ENCODE measurements around the gene AGPAT2. TPM values are rescaled to one million over a fixed set of nuclear protein-coding genes. Genes with fewer than 3 reads are reported as not detected.

The AGPAT2 gene
- total and polyA plus RNA-seq, 2 experiments from 2014 or later = 31.8 to 44.7 TPM

DNA sequence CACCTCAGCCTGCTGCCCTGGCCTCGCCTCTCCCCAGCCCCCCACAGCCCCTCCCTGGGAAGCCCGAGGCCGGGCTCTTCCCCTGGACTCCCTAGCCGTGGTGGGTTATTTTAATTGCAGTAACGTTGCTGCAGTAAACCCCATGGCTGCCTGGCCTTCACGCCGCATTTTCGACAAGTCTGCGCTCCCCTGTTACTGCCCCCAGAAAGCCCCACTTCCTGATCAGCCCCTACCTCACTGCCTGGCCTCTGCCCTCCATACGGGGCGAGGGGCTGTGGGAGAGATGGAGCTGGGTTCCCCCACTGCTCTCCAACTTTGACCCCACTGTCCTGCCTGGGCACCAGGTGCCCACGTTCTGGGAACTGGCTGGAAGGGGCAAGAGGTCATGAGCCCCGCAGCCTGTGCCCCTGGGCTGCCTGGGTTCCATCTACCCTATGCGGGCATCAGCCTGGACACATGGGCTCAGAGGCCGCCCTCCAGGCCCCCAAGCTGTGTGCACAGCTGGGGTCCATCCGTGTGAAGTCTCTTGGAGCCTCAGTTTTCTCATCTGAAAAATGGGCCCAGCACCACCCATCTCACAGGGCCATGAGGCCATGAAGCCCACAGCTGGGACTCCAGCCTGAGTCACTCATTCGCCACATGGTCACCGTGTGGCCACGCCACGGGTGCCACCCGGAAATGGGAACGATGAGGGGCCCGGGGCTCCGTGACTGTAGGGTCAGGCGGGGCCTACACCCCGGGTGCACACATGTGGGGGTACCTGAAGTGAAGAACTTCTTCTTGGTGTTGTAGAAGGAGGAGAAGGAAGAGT is 13.1 kb downstream of the AGPAT2 start:
- H3K4me2 ChIP-seq = no peak overlapping the region
- Mint-ChIP-seq H3K4me3 (no peak overlapping the region), H3K36me3 (ENCODE audit: low read depth) (no peaks in the 10 kb centered on the region), H3K9me3 (no peaks in the 10 kb centered on the region), H3K4me1 (peaks cover 3% of the 10 kb centered on the region; the same call in 1 of the 3 replicates), H3K27ac (no peak overlapping the region), H3K27me3 (ENCODE audit: insufficient read depth, low read depth, poor library complexity) (peaks cover 7% of the 10 kb centered on the region)
- no peak overlapping the region for H3K4me3 ChIP-seq
- no peaks in the 10 kb centered on the region for H3K4me1 ChIP-seq (ENCODE audit: insufficient read depth)
- no peaks in the 10 kb centered on the region for H3K27me3 ChIP-seq (ENCODE audit: insufficient read depth)
- H4K20me1 ChIP-seq (replicated peaks; ENCODE audit: insufficient read depth) = no peaks in the 10 kb centered on the region
- no peaks in the 10 kb centered on the region for H3K36me3 ChIP-seq (ENCODE audit: insufficient read depth)
- no peak for ATAC-seq
- no peaks in the 10 kb centered on the region for H3K79me2 ChIP-seq (replicated peaks; ENCODE audit: insufficient read depth)
- no peak for DNase-seq (ENCODE audit: low spot score)
- H2AFZ ChIP-seq = no peak overlapping the region
- H3F3A ChIP-seq (replicated peaks; ENCODE audit: low read depth) = no peaks in the 10 kb centered on the region
- H3K9me2 ChIP-seq (ENCODE audit: insufficient read depth) = no peaks in the 10 kb centered on the region
- TF ChIP-seq, protein P1, sequence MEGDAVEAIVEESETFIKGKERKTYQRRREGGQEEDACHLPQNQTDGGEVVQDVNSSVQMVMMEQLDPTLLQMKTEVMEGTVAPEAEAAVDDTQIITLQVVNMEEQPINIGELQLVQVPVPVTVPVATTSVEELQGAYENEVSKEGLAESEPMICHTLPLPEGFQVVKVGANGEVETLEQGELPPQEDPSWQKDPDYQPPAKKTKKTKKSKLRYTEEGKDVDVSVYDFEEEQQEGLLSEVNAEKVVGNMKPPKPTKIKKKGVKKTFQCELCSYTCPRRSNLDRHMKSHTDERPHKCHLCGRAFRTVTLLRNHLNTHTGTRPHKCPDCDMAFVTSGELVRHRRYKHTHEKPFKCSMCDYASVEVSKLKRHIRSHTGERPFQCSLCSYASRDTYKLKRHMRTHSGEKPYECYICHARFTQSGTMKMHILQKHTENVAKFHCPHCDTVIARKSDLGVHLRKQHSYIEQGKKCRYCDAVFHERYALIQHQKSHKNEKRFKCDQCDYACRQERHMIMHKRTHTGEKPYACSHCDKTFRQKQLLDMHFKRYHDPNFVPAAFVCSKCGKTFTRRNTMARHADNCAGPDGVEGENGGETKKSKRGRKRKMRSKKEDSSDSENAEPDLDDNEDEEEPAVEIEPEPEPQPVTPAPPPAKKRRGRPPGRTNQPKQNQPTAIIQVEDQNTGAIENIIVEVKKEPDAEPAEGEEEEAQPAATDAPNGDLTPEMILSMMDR (conservative IDR thresholded peaks at IDR 0.05; ENCODE audit: low read depth in 2 of 2) = no peak
- TF ChIP-seq CREB1 (CRISPR knock-in tag; IDR thresholded peaks at IDR 0.05; ENCODE audit: low read depth) = no peak
- H3K27ac ChIP-seq (ENCODE audit: low read depth) = no peak overlapping the region

DNA sequence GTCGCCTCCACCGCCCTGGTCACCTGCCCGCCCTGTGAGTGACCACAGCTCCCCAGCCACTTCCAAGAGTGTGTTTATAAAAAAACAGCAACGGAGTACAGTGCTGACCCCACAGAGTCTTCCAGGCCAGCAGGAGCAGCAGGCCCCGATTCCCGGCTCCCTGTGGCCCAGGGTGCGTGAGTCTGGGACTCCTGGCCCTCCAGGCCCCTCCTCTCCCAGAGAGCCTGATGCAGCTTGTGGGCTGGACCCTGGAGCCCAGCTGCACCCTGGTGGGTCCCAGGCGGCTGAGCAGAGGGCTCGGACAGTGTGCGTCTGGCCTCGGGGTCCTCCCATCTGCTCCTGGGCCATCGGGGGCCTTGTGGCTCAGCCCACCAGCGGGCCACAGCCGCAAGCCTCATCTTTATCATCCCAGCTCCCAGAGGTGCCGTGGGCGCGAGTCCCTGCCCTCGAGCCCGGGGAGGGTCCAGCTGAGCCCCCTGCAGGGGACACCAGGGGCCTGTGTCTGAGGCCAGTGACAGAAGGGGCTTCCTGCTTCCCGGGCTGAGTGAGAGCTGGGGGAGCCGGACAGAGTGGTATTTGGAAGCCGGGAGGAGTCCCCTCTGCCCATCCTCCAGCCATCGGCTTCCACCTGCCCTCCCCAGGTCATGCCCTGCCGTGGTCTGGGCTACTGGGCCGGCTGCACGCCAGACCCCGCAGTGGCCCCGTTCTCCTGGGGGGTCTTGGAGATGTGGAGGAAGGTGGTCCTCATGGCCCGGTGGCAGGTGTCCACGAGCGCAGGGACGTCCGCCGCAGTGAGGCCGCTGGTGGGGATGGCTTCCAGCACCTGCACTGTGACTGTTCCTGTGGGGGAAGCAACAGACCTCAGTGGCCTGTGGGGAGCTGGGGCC is 13.9 kb downstream of the AGPAT2 start:
- TF ChIP-seq STAT1 (IDR thresholded peaks at IDR 0.05; ENCODE audit: unreplicated experiment) = no peak
- no peak for TF ChIP-seq ZNF331 (CRISPR knock-in tag; IDR thresholded peaks at IDR 0.05; ENCODE audit: low read depth)
- TF ChIP-seq, protein P2, sequence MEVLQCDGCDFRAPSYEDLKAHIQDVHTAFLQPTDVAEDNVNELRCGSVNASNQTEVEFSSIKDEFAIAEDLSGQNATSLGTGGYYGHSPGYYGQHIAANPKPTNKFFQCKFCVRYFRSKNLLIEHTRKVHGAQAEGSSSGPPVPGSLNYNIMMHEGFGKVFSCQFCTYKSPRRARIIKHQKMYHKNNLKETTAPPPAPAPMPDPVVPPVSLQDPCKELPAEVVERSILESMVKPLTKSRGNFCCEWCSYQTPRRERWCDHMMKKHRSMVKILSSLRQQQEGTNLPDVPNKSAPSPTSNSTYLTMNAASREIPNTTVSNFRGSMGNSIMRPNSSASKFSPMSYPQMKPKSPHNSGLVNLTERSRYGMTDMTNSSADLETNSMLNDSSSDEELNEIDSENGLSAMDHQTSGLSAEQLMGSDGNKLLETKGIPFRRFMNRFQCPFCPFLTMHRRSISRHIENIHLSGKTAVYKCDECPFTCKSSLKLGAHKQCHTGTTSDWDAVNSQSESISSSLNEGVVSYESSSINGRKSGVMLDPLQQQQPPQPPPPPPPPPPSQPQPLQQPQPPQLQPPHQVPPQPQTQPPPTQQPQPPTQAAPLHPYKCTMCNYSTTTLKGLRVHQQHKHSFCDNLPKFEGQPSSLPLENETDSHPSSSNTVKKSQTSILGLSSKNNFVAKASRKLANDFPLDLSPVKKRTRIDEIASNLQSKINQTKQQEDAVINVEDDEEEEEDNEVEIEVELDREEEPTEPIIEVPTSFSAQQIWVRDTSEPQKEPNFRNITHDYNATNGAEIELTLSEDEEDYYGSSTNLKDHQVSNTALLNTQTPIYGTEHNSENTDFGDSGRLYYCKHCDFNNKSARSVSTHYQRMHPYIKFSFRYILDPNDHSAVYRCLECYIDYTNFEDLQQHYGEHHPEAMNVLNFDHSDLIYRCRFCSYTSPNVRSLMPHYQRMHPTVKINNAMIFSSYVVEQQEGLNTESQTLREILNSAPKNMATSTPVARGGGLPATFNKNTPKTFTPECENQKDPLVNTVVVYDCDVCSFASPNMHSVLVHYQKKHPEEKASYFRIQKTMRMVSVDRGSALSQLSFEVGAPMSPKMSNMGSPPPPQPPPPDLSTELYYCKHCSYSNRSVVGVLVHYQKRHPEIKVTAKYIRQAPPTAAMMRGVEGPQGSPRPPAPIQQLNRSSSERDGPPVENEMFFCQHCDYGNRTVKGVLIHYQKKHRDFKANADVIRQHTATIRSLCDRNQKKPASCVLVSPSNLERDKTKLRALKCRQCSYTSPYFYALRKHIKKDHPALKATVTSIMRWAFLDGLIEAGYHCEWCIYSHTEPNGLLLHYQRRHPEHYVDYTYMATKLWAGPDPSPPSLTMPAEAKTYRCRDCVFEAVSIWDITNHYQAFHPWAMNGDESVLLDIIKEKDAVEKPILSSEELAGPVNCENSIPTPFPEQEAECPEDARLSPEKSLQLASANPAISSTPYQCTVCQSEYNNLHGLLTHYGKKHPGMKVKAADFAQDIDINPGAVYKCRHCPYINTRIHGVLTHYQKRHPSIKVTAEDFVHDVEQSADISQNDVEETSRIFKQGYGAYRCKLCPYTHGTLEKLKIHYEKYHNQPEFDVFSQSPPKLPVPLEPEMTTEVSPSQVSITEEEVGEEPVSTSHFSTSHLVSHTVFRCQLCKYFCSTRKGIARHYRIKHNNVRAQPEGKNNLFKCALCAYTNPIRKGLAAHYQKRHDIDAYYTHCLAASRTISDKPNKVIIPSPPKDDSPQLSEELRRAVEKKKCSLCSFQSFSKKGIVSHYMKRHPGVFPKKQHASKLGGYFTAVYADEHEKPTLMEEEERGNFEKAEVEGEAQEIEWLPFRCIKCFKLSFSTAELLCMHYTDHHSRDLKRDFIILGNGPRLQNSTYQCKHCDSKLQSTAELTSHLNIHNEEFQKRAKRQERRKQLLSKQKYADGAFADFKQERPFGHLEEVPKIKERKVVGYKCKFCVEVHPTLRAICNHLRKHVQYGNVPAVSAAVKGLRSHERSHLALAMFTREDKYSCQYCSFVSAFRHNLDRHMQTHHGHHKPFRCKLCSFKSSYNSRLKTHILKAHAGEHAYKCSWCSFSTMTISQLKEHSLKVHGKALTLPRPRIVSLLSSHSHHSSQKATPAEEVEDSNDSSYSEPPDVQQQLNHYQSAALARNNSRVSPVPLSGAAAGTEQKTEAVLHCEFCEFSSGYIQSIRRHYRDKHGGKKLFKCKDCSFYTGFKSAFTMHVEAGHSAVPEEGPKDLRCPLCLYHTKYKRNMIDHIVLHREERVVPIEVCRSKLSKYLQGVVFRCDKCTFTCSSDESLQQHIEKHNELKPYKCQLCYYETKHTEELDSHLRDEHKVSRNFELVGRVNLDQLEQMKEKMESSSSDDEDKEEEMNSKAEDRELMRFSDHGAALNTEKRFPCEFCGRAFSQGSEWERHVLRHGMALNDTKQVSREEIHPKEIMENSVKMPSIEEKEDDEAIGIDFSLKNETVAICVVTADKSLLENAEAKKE (CRISPR knock-in tag; IDR thresholded peaks at IDR 0.05) = no peak
- no peak for TF ChIP-seq ZNF114 (CRISPR knock-in tag; IDR thresholded peaks at IDR 0.05)
- no peaks in the 10 kb centered on the region for H3K79me2 ChIP-seq (replicated peaks; ENCODE audit: insufficient read depth)
- no peak overlapping the region for H3K4me3 ChIP-seq
- H3F3A ChIP-seq (replicated peaks; ENCODE audit: low read depth) = no peaks in the 10 kb centered on the region
- H3K27me3 ChIP-seq (ENCODE audit: insufficient read depth) = no peaks in the 10 kb centered on the region
- no peaks in the 10 kb centered on the region for H3K9me3 Mint-ChIP-seq
- no peak overlapping the region for H3K27ac ChIP-seq (ENCODE audit: low read depth)
- no peaks in the 10 kb centered on the region for H3K4me1 ChIP-seq (ENCODE audit: insufficient read depth)
- H3K27ac Mint-ChIP-seq = no peak overlapping the region
- no peak for ATAC-seq
- DNase-seq (ENCODE audit: low spot score) = no peak
- H3K27me3 Mint-ChIP-seq (ENCODE audit: insufficient read depth, low read depth, poor library complexity) = peaks cover 6% of the 10 kb centered on the region
- no peaks in the 10 kb centered on the region for H3K36me3 Mint-ChIP-seq (ENCODE audit: low read depth)
- H2AFZ ChIP-seq = no peak overlapping the region
- no peaks in the 10 kb centered on the region for H4K20me1 ChIP-seq (replicated peaks; ENCODE audit: insufficient read depth)
- no peak overlapping the region for H3K4me2 ChIP-seq
- peaks cover 3% of the 10 kb centered on the region; the same call in 1 of the 3 replicates for H3K4me1 Mint-ChIP-seq
- H3K4me3 Mint-ChIP-seq = no peak overlapping the region
- H3K9me2 ChIP-seq (ENCODE audit: insufficient read depth) = no peaks in the 10 kb centered on the region
- H3K36me3 ChIP-seq (ENCODE audit: insufficient read depth) = no peaks in the 10 kb centered on the region
